HuH-7.5 (cell line): ENCODE measurements around the gene BABAM2.
A peak's percentile ranks its signal among the peaks of the same experiment; 100 is the strongest.
"Not testable (repeated sequence)": the region's sequence is repeated elsewhere in the genome, so short reads cannot be mapped to it uniquely, and the experiment has no call there.

Experiments used
- DNase-seq: peaks from one replicate; pipeline ENCODE4 v3.0.0; 2011; ENCODE audit warnings: low spot score

BABAM2 gene

GRCh38 chr2:27890146-27890923 is at the start of gene BABAM2, which contains the start of gene RBKS:
Gene BABAM2, plus strand, starts transcription at chr2:27890729. Its CDS starts 3,828 bp downstream, at chr2:27894557.
Gene RBKS, minus strand, starts transcription at chr2:27890387. Its CDS starts 42 bp downstream, at chr2:27890345.
- DNase-seq: peak; percentile 72

- no peak for DNase-seq
Observed at GRCh38 chr2:27842894-27843293, 47.6 kb upstream of the BABAM2 start.

- DNase-seq: no peak
Observed at GRCh38 chr2:27843992-27844391, 46.5 kb upstream of the BABAM2 start.

GRCh38 chr2:27844821-27845255 is 45.7 kb upstream of the BABAM2 start:
- DNase-seq: no peak

- DNase-seq: no peak
Observed at GRCh38 chr2:27847333-27847732, 43.2 kb upstream of the BABAM2 start.

- no peak for DNase-seq
Observed at GRCh38 chr2:27849558-27850205, 40.8 kb upstream of the BABAM2 start.

GRCh38 chr2:27852691-27853090 is 37.8 kb upstream of the BABAM2 start:
- DNase-seq: no peak

- DNase-seq: no peak
Observed at GRCh38 chr2:27854229-27854862, 36.2 kb upstream of the BABAM2 start.

- DNase-seq: no peak
Observed at GRCh38 chr2:27855476-27855875, 35.1 kb upstream of the BABAM2 start.

- no peak for DNase-seq
Observed at GRCh38 chr2:27856386-27856785, 34.1 kb upstream of the BABAM2 start.

- no peak for DNase-seq
Observed at GRCh38 chr2:27856956-27857355, 33.6 kb upstream of the BABAM2 start.

- DNase-seq: no peak
Observed at GRCh38 chr2:27857417-27858172, 32.9 kb upstream of the BABAM2 start.

- DNase-seq: no peak
Observed at GRCh38 chr2:27860111-27860510, 30.4 kb upstream of the BABAM2 start.

GRCh38 chr2:27863146-27863545 is 27.4 kb upstream of the BABAM2 start:
- DNase-seq: no peak

- DNase-seq: not testable (repeated sequence)
Observed at GRCh38 chr2:27863955-27864354, 26.6 kb upstream of the BABAM2 start.

- DNase-seq: no peak
Observed at GRCh38 chr2:27866237-27866636, 24.3 kb upstream of the BABAM2 start.

GRCh38 chr2:27869763-27870162 is 20.8 kb upstream of the BABAM2 start:
- DNase-seq: no peak

- no peak for DNase-seq
Observed at GRCh38 chr2:27870724-27871123, 19.8 kb upstream of the BABAM2 start.

- DNase-seq: no peak
Observed at GRCh38 chr2:27871802-27872201, 18.7 kb upstream of the BABAM2 start.

GRCh38 chr2:27873091-27873490 is 17.4 kb upstream of the BABAM2 start:
- no peak for DNase-seq

GRCh38 chr2:27875089-27875881 is 15.2 kb upstream of the BABAM2 start:
- no peak for DNase-seq
